Duodenal mucosa (tissue), 2 donors: ENCODE data around the gene CLIP2.
"Not testable (repeated sequence)": the region's sequence is repeated elsewhere in the genome, so short reads cannot be mapped to it uniquely, and the experiment has no call there.

ENCODE experiments used
- H3K27ac ChIP-seq: one replicate; pipeline ENCODE4 v1.7.0; 2013; ENCODE audit warnings: low read depth, low read length
- H3K27me3 ChIP-seq, 2 donors: one replicate each; pipeline ENCODE4 v1.7.0; 2013; ENCODE audit warnings: low read length in 2 of 2, control low read depth in 1 of 2; ENCODE audit not compliant: insufficient read depth in 2 of 2, control insufficient read depth in 1 of 2
- H3K36me3 ChIP-seq, 2 donors: one replicate each; pipeline ENCODE4 v1.7.0; 2013; ENCODE audit warnings: low read length in 2 of 2, control low read depth in 1 of 2; ENCODE audit not compliant: insufficient read depth in 2 of 2, control insufficient read depth in 1 of 2
- H3K4me1 ChIP-seq, 2 donors: one replicate each; pipeline ENCODE4 v1.7.0; 2013; ENCODE audit warnings: low read length in 2 of 2, control low read depth in 1 of 2; ENCODE audit not compliant: insufficient read depth in 2 of 2, control insufficient read depth in 1 of 2
- H3K4me3 ChIP-seq, 2 donors: one replicate each; pipeline ENCODE4 v1.7.0; 2013; ENCODE audit warnings: low read length in 2 of 2, low read depth in 1 of 2
- H3K9ac ChIP-seq, 2 donors: one replicate each; pipeline ENCODE4 v1.7.0; 2013; ENCODE audit warnings: low read length in 2 of 2, low read depth in 1 of 2
- H3K9me3 ChIP-seq, 2 donors: one replicate each; pipeline ENCODE4 v1.7.0; 2013; ENCODE audit warnings: low read length in 2 of 2, control low read depth in 1 of 2; ENCODE audit not compliant: control insufficient read depth in 1 of 2

The CLIP2 gene

GRCh38 chr7:74401137-74401859 is 112.1 kb downstream of the CLIP2 start:
- Histone ChIP-seq H3K36me3 (peaks cover 3 to 49% of the 10 kb centered on the region in 2 donors), H3K4me3 (no peak overlapping the region), H3K4me1 (no peaks in the 10 kb centered on the region), H3K27ac (no peak overlapping the region), H3K9me3 (no peaks in the 10 kb centered on the region), H3K9ac (no peak overlapping the region), H3K27me3 (no peaks in the 10 kb centered on the region)

DNA sequence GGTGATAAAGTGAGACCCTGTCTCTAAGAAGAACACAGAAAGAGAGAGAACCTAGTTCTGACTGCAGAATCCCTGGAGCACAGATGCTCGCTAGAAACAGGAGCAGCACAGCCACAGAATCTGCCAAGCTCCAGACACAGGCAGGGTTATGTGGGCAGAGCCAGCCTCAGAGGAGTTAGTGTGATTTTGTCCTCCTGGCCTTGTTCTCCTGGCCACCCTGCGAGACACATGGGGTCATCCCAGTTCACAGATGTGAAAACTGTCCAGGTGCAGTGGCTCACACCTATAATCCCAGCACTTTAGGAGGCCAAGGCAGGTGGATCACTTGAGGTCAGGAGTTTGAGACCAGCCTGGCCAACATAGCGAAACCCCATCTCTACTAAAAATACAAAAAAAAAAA is 113.5 kb downstream of the CLIP2 start:
- not testable (repeated sequence) for H3K9me3 ChIP-seq, H3K4me1 ChIP-seq, H3K27ac ChIP-seq, H3K9ac ChIP-seq, H3K27me3 ChIP-seq, H3K4me3 ChIP-seq
- H3K36me3 ChIP-seq, result peaks cover 3 to 40% of the 10 kb centered on the region in 2 donors

DNA sequence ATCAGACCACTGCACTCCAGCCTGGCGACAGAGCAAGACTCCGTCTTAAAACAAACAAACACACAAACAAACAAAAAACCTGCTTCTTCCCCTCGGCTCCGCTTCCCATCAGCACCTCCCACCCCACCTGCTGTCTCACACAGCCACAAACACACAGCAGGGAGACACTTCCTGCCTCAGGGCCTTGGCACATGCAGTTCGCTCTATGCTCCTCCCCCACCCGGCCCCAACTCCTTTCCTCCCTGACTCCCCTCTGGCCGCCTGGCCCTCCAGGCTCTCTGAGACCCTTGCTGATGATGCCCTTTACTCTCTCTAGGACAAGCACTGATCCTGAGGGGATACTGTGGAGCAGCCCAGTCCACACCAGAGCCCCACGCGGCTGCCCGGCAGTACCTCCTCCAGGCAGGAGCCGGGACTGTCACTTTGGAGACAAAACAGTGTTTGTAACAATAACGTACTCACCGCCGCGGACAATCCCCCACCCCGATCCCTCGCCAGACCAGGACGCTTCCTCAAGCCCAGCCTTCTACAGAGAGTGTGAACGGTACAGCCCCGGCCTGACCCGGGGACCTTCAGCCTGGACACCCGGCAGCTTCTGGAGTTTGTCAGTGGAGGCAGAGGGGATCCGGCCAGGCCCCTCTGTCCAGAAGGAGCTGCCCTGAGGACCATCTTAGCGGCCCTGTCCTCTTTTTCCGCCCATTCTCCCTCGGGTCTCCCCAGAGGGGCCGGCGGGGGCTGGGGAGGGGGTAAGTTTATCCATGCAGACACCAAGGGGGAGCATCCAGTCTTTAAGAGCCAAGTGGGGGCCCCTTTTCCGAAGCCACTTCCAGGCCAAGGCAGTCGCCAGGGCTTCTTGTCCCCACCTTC is 114.5 kb downstream of the CLIP2 start:
- Histone ChIP-seq H3K27ac (no peak overlapping the region), H3K4me3 (no peak overlapping the region), H3K36me3 (peaks cover 3 to 39% of the 10 kb centered on the region in 2 donors)

DNA sequence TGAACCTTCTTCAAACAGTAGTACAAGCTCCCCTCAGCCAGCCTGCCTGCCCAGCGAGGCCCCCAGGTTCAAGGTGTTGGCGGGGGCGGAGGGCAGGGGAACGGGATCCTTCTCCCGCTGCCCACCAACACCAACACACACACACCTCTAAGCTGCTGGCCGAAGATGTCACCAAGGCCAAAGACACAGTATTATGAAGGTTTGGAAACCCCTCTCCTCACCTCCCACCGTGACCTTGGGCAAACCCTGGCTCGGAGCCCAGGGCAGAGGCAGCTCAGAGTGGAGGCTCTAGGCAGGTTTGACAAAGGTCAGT is 115.1 kb downstream of the CLIP2 start:
- Histone ChIP-seq H3K36me3 (peaks cover 3 to 37% of the 10 kb centered on the region in 2 donors), H3K9me3 (no peaks in the 10 kb centered on the region)

More for the DNA sequence above, 114.5 kb downstream of the CLIP2 start:
- Histone ChIP-seq H3K4me1 (no peaks in the 10 kb centered on the region), H3K27me3 (no peaks in the 10 kb centered on the region), H3K9ac (no peak overlapping the region), H3K9me3 (no peaks in the 10 kb centered on the region)

DNA sequence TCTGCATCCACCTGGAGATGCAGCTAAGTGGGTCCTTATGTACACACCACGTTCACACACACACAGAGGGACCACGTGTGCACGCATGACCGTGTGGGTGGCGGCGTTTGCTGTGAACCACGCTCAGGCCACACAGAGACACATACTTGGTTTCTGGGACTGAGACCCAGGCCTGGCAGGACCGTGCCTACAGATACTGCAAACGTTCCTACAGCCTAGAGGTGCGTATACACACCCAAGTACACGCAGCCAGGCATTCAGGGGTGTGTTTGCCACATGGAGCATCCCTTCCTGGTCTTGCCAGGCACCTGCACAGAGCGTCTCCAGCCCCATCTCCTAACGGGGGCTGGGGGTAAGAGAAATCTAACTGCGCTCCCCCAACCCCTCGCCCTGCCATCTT is 115.5 kb downstream of the CLIP2 start:
- no peak overlapping the region for H3K4me3 ChIP-seq
- no peaks in the 10 kb centered on the region for H3K9me3 ChIP-seq
- H3K36me3 ChIP-seq, result peaks cover 3 to 37% of the 10 kb centered on the region in 2 donors
- no peak overlapping the region for H3K9ac ChIP-seq
- no peaks in the 10 kb centered on the region for H3K27me3 ChIP-seq
- H3K4me1 ChIP-seq, result no peaks in the 10 kb centered on the region
- H3K27ac ChIP-seq, result no peak overlapping the region

More for the DNA sequence above, 115.1 kb downstream of the CLIP2 start:
- Histone ChIP-seq H3K27ac (no peak overlapping the region), H3K9ac (no peak overlapping the region), H3K4me1 (no peaks in the 10 kb centered on the region), H3K4me3 (no peak overlapping the region), H3K27me3 (no peaks in the 10 kb centered on the region)

GRCh38 chr7:74405191-74405898 is 116.1 kb downstream of the CLIP2 start:
- no peaks in the 10 kb centered on the region for H3K4me1 ChIP-seq
- no peak overlapping the region for H3K27ac ChIP-seq
- peaks cover 3 to 35% of the 10 kb centered on the region in 2 donors for H3K36me3 ChIP-seq
- H3K4me3 ChIP-seq, result no peak overlapping the region
- H3K9ac ChIP-seq, result no peak overlapping the region
- no peaks in the 10 kb centered on the region for H3K9me3 ChIP-seq
- no peaks in the 10 kb centered on the region for H3K27me3 ChIP-seq

DNA sequence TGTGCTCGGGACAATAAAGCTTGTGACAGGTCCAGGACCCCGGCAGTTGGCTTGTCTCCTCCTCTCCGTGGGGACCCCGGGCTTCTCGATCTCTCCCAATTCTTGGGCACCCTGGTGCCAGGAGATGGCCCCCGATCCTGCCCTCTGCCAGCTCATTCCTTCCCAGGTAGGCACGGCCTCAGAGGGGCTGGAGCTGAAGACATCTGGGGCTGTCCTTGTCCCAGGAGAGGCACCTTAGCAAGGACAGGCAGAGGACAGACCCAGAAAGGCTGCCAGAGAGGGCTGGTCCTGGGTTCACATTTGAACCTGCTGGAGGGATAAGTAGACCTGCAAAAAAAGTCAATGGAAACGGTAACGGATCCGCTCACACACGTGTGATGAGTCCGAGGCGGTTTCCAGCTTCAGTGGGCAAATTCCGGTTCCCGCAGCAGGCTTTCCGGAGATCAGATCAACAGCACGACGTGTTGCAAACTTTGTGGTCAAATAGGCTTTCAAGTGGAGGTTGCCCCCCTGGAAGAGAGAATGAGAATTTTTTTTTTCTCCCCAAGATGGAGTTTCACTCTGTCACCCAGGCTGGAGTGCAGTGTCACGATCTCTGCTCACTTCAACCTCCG is 116.8 kb downstream of the CLIP2 start:
- peaks cover 3 to 28% of the 10 kb centered on the region in 2 donors for H3K36me3 ChIP-seq
- H3K27me3 ChIP-seq, result no peaks in the 10 kb centered on the region
- no peak overlapping the region for H3K4me3 ChIP-seq
- no peaks in the 10 kb centered on the region for H3K4me1 ChIP-seq
- H3K27ac ChIP-seq, result no peak overlapping the region
- no peak overlapping the region for H3K9ac ChIP-seq
- H3K9me3 ChIP-seq, result no peaks in the 10 kb centered on the region

DNA sequence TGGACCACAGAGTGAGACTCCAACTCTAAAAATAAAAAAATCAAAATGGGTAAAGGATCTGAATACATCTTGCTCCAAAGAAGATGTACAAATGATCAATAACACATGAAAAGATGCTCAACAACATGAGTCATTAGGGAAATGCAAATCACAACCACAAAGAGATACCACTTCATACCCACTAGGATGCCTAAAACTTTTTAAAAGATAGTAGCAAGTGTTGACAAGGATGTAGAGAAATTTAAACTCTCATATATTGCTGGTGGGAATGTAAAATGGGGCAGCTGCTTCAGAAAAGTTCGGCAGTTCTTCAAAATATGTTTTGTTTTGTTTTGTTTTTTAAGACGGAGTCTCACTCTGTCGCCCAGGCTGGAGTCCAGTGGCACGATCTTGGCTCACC is 118.8 kb downstream of the CLIP2 start:
- Histone ChIP-seq H3K27me3 (no peaks in the 10 kb centered on the region), H3K9me3 (no peaks in the 10 kb centered on the region), H3K9ac (no peak overlapping the region), H3K27ac (no peak overlapping the region), H3K4me3 (no peak overlapping the region), H3K4me1 (no peaks in the 10 kb centered on the region), H3K36me3 (peaks cover 3 to 15% of the 10 kb centered on the region in 2 donors)

DNA sequence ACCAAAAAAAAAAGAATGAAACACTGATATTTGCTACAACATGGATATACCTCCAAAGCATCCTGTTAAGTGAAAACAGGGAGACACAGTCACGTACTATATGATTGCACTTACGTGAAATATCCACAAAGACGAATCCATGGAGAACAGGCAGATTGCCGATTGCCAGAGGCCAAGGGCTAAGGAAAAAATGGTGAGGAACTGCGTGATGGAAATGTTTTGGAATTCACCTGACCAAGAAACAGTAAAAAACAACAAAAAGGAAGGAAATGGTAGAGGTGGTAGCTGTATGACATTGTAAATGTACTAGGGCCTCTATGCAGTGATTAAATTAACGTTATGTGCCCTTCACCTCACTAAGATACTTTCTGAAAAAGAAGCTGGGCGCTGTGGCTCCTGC is 120.4 kb downstream of the CLIP2 start:
- no peak overlapping the region for H3K9ac ChIP-seq
- no peak overlapping the region for H3K4me3 ChIP-seq
- no peaks in the 10 kb centered on the region for H3K4me1 ChIP-seq
- no peaks in the 10 kb centered on the region for H3K9me3 ChIP-seq
- H3K36me3 ChIP-seq, result peaks cover 3 to 4% of the 10 kb centered on the region in 2 donors
- no peak overlapping the region for H3K27ac ChIP-seq
- no peaks in the 10 kb centered on the region for H3K27me3 ChIP-seq

DNA sequence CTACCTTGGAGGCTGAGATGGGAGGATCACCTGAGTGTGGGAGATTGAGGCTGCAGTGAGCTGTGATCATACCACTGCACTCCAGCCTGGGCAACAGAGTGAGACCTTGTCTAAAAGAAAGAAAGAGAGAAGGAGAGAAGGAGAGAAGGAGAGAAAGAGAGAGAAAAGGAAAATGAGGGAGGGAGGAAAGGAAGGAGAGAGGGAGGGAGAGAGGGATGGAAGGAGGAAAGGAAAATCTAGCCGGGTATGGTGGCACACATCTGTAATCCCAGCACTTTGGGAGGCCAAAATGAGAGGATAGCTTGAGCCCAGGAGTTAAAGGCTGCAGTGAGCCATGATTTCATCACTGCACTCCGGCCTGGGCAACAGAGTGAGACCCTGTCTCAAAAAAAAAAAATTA is 121.6 kb downstream of the CLIP2 start:
- H3K4me3 ChIP-seq, result no peak overlapping the region
- H3K9ac ChIP-seq, result no peak overlapping the region
- no peaks in the 10 kb centered on the region for H3K27me3 ChIP-seq
- H3K9me3 ChIP-seq, result no peaks in the 10 kb centered on the region
- no peak overlapping the region for H3K27ac ChIP-seq
- no peaks in the 10 kb centered on the region for H3K36me3 ChIP-seq
- H3K4me1 ChIP-seq, result no peaks in the 10 kb centered on the region
